Measurements from ENCODE around the gene BOD1.

The BOD1 gene

GRCh38 chr5:173616577-173617118 lies at the start of gene BOD1:
Gene BOD1 (minus strand): TSS chr5:173616650. CDS start chr5:173616436, 214 bp downstream.
- peak; percentile 98 for DNase-seq (ENCODE audit: low spot score)

- no peak for DNase-seq (ENCODE audit: low spot score)
Observed at GRCh38 chr5:173665326-173665725, 48.9 kb upstream of the BOD1 start.

- DNase-seq (ENCODE audit: low spot score): peak; percentile 72
Observed at GRCh38 chr5:173664154-173664526, 47.7 kb upstream of the BOD1 start.

DNA sequence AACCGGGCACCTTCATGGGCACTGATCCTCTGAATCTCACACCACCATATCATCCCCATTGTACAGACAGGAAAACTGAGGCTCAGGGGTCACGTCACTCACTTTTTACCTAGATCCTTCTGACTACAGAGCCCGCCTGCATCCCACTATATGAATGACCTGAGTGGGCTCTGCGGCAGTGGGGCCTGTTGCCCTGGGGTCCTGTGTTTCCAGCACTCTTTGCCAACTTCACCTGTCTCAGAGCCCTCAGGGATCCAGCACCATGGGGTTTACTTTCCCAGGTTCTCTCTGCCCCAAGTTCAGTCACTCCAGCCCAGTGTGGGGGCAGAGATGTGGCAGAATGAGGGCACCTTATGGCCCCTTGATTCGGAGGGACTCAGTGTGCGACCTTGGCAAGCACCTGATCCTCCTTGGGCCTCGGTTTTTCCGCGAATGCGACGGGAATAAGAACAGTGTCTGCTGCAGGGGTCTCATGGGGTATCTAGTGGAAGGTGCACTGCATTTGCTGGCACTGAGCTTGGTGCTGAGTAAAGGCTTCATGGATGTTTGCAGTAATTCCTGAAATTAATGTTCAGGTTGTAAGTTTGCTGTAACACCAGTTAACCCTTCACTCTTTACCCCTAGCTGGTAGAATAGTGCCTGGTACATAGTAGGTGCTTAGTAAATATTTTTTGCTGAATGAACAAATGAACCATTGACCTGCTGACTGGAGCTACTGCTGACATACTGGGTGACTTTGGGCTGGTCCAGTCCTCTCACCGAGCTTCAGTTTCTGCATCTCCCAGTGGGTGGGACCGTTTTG lies 47.1 kb upstream of the BOD1 start:
- DNase-seq (ENCODE audit: low spot score): no peak

DNA sequence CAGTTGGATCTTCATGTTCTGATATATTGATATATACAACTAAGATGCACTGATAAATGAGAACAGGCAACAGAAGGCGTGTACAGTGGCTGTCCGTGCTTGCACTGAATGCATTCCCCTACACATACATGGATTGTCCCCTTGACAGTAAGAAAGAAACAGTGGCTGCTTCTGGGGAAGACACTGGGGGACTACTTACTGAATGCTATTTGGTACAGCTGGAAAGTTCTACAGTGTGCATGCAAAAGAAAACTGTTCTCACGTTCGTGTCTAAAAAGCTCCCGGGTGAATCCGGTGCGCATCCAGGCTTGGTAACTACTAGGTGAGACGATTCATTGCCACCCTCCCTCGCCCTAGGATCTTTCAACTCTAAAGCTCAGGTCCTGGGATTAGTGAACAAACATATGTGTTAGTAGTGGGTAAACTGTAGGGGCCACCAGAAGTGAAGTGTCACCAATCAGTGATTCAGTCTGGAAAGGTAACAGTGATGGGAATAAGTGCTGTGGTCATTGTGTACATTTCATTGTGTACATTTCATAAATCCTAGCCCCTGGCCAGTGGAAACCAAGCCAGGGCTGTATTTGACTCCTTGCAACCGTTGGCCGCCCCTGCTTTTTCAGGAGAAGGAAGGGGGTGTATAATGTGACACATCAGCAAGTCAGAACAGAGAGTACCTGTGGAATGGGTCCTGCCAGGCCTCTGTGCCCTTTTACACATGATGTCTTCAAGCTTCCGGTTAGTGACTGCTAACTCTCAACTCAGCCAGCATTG lies 46.3 kb upstream of the BOD1 start:
- no peak for DNase-seq (ENCODE audit: low spot score)

GRCh38 chr5:173660481-173661280 lies 44.2 kb upstream of the BOD1 start:
- DNase-seq (ENCODE audit: low spot score): no peak

- no peak for DNase-seq (ENCODE audit: low spot score)
Observed at GRCh38 chr5:173659423-173659822, 43.0 kb upstream of the BOD1 start.

- DNase-seq (ENCODE audit: low spot score): no peak
Observed at GRCh38 chr5:173657741-173658356, 41.4 kb upstream of the BOD1 start.

DNA sequence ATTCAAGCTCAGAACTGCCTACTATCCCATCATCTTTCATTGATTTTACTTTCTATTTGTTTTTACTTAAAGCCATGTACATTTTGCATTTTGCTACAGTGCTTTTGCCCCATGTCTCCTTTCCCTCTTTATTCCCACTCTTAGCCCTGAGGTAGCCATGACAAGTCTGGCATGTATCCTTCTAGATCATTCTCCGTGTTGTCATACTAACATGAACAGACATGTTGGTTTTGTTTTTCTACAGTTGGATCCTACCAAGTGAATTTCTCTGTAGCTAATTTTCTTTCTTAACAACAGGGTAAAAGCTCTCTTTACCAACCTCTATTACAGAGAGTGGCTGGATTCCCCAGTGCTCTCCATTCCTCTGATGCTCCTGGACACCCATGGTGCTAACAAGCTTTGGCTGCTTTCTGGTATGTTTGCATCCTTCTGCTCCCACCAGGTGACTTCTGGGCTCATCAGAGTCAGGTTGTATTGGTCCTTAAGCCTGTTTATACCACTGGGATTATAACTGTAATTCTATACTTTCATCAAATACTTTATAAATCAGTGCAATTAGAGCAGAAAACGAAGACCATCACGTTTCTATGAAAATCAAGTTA lies 38.8 kb upstream of the BOD1 start:
- DNase-seq (ENCODE audit: low spot score): no peak

- DNase-seq (ENCODE audit: low spot score): no peak
Observed at GRCh38 chr5:173653822-173654523, 37.5 kb upstream of the BOD1 start.

DNA sequence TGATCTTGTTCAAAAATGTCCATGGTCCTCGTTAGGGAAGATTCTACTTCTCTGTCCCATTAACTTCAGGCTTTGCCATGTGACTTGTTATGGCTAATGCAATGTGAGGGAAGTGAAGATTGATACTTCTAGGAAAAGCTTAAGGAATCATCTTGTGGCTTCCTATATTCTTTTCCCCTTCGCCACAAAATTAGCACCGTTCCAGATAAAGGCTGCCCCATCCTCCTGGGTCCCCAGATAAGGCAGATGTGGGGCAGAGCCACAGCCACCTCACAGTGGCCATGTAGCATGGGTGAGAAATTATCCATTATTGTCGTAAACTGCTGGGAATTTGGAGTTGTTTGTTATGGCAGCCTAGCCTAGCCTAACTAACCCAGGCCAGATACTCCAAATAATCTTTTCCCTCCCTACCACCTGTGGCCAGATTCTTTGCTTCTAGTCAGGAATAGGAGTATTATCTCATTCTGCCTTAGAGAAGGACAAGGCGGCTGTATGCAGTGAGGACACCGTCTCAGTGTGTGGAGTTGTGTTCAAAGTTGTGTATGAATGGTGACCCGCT lies 31.9 kb upstream of the BOD1 start:
- DNase-seq (ENCODE audit: low spot score): no peak

- DNase-seq (ENCODE audit: low spot score): no peak
Observed at GRCh38 chr5:173646692-173647091, 30.2 kb upstream of the BOD1 start.

DNA sequence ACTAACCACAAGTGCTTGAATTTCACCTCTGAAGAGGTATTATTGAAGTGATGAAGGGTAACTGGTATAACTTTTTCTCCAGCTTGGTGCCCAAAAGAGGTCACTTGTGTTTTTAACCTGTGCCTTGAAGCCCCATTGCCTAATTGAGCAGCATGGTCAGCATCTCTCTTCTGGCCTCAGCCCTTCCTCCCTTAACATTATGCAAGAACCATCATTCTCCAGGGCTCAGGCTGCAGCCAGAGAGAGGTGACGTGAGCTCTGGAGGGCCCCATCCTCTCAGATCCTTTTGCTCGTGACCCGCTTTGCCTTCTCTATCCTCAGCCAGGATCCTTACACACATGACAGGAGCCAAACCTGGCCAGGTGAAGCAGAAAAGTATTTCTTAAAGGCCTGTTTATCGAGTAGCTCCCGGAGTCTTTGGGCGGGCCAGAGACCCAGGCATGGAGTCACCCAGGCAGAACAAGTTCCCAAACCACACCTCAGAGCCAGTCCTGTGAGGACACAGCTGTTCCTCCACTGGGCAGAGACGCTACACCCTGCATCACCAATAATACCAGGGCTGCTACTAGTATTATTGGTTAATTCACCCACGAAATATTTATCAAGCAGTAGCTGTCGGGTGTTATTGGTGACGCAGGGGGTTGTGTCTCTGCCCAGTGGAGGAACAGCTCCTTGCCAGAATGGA lies 29.6 kb upstream of the BOD1 start:
- DNase-seq (ENCODE audit: low spot score): no peak

GRCh38 chr5:173645437-173645807 lies 29.0 kb upstream of the BOD1 start:
- DNase-seq (ENCODE audit: low spot score): no peak

DNA sequence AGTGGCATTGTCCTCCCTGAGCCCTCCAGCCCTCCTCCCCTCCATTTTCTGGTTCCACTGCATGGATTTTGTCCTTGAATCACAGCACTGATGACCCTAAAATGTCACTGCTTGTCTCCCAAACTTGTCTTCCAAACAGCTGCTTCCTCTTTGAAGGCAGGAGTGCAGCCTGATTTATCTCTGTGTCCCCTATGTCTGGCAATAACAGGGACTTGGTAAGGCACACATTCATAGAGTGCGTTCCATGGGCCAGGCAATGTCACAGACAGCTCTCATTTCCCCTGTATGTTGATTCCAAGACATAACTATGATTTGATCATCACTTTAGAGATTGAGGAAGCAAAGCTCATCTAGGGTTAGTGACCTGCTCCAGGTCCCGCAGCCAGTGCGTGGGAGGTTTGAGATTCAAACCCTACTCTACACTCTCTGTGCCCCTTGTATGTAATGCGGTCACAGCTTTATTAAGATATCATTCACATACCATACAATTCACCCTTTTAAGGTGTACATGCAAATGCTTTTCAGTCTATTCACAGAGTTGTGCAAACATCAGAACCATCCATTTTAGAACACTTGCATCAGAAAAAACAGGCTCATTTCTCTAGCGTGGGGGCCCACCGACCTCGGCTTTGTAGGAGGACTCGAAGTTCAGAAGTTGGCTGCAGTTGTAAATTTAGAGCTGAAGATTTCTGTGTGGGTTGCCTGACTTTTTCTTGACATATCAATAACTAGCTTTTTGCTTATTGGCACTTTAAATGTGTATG lies 28.4 kb upstream of the BOD1 start:
- DNase-seq (ENCODE audit: low spot score): no peak

DNA sequence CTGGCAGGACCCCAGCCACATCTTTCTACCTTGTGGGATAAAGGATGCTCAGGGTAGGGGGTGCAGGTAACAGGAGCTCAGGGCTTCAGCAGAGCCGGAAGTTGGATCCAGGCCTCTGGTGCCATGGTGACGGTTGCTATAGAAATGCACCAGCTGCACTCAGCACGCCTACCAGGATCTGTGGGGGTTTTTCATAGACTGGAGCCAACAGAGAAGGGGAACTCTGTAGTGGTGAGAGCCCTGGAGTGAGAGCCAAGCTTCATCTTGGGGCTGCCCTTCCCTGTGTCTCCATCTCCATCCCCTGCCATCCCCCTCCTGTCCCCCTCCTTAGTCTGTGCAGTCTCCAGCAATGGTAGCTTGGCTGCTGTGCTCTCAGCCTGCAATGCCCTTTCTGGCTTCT lies 27.5 kb upstream of the BOD1 start:
- DNase-seq (ENCODE audit: low spot score): peak; percentile 89

- no peak for DNase-seq (ENCODE audit: low spot score)
Observed at GRCh38 chr5:173642895-173643481, 26.5 kb upstream of the BOD1 start.

- DNase-seq (ENCODE audit: low spot score): no peak
Observed at GRCh38 chr5:173642191-173642816, 25.9 kb upstream of the BOD1 start.

All from Ammon's horn (tissue), 1 donor.